ENCODE data around the gene PPP2R1B.

DNA sequence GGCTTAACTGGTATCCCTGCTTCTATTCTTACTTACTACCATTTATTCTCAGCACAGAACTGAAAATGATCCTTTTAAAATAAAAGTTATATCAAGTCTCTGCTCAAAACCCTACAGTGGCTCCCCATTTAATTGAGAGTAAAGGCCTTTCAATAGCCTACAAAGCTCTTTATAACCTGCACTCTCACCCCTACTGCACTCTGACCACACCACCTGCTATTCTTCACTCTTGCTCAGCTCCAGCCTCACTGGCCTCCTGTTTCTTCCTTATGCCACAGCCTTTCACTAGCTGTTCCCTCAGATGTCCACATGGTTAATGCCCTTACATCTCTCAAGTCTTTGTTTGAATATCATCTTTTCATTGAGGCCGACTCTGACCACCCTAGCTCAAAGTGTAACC lies 40.9 kb upstream of the PPP2R1B start:
- TF ChIP-seq, protein P1, sequence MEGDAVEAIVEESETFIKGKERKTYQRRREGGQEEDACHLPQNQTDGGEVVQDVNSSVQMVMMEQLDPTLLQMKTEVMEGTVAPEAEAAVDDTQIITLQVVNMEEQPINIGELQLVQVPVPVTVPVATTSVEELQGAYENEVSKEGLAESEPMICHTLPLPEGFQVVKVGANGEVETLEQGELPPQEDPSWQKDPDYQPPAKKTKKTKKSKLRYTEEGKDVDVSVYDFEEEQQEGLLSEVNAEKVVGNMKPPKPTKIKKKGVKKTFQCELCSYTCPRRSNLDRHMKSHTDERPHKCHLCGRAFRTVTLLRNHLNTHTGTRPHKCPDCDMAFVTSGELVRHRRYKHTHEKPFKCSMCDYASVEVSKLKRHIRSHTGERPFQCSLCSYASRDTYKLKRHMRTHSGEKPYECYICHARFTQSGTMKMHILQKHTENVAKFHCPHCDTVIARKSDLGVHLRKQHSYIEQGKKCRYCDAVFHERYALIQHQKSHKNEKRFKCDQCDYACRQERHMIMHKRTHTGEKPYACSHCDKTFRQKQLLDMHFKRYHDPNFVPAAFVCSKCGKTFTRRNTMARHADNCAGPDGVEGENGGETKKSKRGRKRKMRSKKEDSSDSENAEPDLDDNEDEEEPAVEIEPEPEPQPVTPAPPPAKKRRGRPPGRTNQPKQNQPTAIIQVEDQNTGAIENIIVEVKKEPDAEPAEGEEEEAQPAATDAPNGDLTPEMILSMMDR (IDR thresholded peaks at IDR 0.05; ENCODE audit: insufficient read depth, low read depth, low read length), result no peak
- TF ChIP-seq EZH2 (IDR thresholded peaks at IDR 0.05; ENCODE audit: insufficient read depth, low read length), result no peak

Data from astrocyte (in vitro differentiated cells and primary cell).